Esophagus squamous epithelium (tissue), 4 donors: ENCODE results near the gene DLL4.

Experiments used
- POLR2A ChIP-seq, 4 donors: fragments of 450-650 bp; IDR thresholded peaks; one replicate each; pipeline ENCODE4 v1.6.1; 2017; ENCODE audit warnings: antibody characterized with exemption in 4 of 4, mild to moderate bottlenecking in 4 of 4, moderate library complexity in 3 of 4
- TF ChIP-seq, protein P1 (sequence below), 6 experiments: fragments of 450-650 bp in 4 of 6; fragments of 200-600 bp in 2 of 6; sonication (generic) in 2 of 6; IDR thresholded peaks; one replicate each; pipeline ENCODE4 v1.5.1; 2016 to 2019; ENCODE audit warnings: antibody characterized with exemption in 6 of 6, mild to moderate bottlenecking in 4 of 6, moderate library complexity in 4 of 6

DNA sequence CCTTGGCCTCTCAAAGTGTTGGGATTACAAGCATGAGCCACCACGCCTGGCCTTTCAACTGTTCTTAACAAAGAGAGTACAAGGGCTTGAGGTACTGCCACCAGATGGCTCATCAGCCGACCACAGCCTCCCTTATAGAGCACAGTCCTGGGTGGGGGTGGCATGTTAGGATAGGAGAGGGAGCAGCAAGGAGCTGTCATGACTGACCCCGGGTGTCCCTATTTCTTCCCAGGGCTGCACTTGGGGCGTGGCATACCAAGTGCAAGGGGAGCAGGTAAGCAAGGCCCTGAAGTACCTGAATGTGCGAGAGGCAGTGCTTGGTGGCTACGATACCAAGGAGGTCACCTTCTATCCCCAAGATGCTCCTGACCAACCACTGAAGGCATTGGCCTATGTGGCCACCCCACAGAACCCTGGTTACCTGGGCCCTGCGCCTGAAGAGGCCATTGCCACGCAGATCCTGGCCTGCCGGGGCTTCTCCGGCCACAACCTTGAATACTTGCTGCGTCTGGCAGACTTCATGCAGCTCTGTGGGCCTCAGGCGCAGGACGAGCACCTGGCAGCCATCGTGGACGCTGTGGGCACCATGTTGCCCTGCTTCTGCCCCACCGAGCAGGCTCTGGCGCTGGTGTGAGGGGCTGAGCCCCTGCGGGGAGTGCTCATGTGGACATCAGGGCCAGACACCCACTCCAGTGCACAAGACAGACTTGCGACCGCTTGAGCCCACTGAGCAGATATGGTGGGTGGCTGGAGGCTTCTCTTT is 26.2 kb downstream of the DLL4 start:
- TF ChIP-seq, protein P1, sequence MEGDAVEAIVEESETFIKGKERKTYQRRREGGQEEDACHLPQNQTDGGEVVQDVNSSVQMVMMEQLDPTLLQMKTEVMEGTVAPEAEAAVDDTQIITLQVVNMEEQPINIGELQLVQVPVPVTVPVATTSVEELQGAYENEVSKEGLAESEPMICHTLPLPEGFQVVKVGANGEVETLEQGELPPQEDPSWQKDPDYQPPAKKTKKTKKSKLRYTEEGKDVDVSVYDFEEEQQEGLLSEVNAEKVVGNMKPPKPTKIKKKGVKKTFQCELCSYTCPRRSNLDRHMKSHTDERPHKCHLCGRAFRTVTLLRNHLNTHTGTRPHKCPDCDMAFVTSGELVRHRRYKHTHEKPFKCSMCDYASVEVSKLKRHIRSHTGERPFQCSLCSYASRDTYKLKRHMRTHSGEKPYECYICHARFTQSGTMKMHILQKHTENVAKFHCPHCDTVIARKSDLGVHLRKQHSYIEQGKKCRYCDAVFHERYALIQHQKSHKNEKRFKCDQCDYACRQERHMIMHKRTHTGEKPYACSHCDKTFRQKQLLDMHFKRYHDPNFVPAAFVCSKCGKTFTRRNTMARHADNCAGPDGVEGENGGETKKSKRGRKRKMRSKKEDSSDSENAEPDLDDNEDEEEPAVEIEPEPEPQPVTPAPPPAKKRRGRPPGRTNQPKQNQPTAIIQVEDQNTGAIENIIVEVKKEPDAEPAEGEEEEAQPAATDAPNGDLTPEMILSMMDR (IDR thresholded peaks at IDR 0.05) = no peak
- TF ChIP-seq POLR2A (IDR thresholded peaks at IDR 0.05) = no peak
